ENCODE results near the gene PCSK7.
"Not testable (repeated sequence)": the region's sequence is repeated elsewhere in the genome, so short reads cannot be mapped to it uniquely, and the experiment has no call there.

Gene PCSK7

DNA sequence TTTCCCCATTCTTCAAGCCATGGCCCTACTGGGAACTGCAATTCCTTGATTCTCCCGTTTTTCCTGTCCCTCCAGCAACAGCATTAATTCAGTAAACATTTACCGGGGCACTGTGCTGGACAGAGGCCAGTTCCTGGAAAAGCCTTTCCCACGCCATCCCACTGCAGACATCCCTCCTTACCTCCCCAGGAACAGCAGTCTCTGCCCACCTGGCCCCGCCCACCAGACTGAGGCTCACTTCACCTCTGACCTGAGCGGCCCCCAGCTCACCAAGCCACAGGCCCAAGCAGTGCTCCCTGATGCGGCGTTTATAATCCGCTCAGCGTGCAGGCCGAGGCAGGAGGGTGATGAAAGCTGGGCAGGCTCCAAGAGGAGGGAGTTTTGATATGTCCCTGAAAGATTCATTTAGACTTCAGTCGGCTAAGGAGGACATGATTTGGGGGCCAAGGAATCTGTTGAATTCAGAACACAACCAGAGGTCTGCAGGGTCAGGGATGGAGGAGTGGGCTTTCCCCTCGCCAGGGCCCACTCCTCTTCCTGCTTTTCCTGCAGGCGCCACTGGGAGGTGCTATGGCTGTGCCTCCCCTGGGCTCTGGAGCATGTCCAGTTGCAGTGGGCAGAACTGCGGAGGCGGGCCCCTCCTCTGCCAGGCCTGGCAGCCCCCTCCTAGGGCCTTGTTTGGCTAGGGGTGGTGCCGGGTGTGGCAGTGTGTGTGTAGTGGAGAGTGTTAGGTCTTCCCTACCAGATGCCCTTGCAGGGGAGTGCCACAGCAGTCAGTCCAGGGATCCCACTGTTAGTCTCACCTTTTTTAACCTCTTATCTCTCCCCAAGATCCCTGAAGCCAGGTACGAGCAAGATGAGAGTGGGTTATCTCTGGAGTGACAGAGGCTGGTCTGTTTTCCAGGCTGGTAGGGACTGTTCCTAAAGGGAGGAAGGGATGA, 34.1 kb downstream of the PCSK7 start:
- DNase-seq (ENCODE audit: low spot score) = no peak

DNA sequence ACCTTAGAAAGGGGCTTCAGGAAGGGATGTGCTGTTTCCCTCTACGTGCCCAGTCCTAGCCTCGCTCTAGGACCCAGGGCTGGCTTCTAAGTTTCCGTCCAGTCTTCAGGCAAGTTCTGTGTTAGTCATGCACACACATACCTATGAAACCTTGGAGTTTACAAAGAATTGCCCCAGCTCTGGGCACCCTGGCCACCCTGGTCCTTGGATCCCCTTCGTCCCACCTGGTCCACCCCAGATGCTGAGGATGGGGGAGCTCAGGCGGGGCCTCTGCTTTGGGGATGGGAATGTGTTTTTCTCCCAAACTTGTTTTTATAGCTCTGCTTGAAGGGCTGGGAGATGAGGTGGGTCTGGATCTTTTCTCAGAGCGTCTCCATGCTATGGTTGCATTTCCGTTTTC, 34.9 kb downstream of the PCSK7 start:
- DNase-seq (ENCODE audit: low spot score) = no peak

DNA sequence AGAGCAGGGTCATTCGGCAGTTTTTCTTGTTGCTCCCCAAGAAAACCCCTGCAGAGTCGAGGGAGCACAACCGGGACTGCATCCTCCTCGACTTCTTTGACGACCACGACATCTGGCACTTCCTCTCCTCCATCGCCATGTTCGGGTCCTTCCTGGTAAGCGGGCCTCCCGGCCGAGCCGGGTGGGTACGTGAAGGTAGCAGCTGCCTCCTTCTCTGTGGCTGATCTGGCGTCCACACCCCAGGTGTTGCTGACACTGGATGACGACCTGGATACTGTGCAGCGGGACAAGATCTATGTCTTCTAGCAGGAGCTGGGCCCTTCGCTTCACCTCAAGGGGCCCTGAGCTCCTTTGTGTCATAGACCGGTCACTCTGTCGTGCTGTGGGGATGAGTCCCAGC, 36.1 kb downstream of the PCSK7 start:
- no peak for DNase-seq (ENCODE audit: low spot score)

DNA sequence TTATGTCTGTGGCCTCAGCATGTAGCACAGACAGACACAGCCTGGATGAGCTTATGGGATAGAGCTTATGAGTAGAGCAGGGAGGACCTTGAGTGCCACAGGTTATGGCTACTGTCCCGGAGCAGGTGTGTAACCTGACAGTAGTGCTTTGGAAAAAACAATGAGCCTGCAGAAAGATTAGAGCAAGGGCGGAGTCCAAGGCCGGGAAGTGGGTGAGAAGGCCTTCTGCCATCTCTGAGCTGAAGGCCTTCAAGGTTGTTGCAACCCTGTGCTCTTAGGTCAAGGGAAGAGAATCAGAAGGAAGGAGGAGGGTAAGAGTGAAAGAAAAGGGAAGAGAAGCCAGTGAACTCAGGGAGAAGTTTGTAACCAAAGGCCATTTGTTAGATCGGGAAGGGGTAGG, 36.6 kb downstream of the PCSK7 start:
- DNase-seq (ENCODE audit: low spot score) = no peak

DNA sequence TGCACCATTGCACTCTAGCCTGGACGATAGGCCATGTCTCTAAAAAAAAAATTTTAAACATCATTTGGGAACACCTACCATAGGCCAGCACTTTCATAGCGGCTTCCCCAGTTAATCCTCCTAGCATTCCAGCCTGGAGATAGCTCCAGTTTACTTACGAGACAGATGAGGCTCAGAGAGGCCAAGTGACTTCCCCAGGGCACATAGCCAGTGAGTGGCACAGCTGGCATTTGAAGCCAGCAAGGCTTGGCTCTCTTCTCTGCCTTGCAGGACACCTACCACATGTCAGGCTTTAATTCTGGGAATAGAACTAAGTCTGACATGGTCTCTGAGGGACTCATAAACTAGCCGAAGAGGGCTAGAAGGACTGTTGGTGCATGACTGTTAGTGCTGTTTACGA, 37.6 kb downstream of the PCSK7 start:
- no peak for DNase-seq (ENCODE audit: low spot score)

DNA sequence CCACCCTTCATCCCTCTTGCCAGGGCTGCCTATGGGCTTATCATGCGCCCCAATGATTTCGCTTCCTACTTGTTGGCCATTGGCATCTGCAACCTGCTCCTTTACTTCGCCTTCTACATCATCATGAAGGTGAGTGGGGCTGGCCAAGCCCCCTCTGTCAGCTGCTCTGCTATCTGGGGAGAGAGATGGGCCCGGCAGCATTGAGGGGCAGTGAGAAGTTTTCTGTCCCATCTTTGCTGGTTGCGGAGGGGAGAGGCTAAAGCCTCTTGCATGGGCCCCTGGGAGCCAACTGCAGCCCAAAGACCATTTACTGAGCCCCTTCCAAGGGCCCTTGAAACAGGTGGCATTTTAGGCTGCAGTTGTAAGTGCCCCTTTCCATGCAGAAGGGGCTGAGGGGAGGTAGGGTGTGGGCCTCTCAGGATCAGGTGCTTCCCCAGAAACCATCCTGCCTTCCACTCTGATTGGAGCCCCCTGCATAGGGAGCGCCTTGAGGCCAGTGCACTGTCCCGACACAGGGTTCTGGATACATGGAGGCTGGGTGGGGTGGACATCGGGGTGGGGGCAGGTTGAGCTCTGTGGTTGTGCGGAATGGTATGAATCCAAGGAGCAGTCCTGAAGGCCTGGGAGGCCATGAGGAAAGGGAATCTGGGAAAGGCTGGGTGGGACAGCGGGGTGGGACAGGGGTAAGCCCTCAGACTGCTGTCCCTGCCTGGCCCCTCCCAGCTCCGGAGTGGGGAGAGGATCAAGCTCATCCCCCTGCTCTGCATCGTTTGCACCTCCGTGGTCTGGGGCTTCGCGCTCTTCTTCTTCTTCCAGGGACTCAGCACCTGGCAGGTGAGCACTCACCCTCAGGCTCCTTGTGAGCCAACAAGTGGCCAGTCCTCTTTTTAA, 38.5 kb downstream of the PCSK7 start:
- DNase-seq (ENCODE audit: low spot score) = no peak

GRCh38 chr11:117192401-117192875, 39.4 kb downstream of the PCSK7 start:
- DNase-seq (ENCODE audit: low spot score) = no peak

DNA sequence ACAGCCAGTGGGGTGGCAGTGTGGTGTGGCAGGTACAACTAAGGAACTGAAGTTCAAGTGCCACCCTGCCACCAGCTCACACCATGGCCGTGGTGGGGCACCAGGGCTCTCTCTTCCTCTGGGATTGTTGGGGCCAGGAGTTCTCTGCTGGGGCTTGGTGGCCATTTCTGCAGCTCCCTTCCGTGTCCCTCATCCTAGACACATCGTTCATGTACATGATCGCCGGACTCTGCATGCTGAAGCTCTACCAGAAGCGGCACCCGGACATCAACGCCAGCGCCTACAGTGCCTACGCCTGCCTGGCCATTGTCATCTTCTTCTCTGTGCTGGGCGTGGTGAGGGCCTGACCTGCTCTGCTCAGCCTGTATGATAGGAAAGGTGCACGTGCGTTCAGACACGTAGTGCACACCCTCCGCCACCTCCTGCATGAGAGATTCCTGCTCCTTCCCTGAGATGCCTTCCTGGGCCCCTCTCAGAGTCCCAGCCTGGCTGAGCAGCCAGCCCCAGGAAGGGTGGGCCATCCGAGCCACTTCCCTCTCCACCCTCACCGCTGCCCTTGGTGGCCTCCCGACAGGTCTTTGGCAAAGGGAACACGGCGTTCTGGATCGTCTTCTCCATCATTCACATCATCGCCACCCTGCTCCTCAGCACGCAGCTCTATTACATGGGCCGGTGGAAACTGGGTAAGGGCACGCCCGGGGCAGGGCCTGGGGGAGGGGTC, 40.0 kb downstream of the PCSK7 start:
- no peak for DNase-seq (ENCODE audit: low spot score)

DNA sequence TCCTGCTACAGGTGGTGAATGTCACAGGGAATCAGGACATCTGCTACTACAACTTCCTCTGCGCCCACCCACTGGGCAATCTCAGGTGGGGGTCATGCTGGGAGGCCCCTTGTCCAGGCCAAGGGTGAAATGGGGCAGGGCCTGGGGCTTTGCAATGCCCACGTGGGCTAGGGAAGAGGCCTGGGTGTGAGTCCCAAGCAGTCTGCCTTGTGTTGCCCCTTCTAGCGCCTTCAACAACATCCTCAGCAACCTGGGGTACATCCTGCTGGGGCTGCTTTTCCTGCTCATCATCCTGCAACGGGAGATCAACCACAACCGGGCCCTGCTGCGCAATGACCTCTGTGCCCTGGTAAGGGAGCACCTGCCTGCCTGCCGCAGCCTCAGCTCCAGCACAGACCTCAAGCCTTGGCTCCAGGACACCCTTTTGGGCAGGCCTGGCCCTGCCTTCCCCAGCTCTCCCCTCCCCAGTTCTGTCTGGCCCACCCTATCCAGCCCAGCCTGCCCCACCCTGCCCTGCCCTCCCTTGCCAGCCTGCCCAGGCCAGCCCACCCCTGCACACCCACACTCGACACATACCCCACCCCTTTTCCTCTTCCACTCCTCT, 41.8 kb downstream of the PCSK7 start:
- no peak for DNase-seq (ENCODE audit: low spot score)

DNA sequence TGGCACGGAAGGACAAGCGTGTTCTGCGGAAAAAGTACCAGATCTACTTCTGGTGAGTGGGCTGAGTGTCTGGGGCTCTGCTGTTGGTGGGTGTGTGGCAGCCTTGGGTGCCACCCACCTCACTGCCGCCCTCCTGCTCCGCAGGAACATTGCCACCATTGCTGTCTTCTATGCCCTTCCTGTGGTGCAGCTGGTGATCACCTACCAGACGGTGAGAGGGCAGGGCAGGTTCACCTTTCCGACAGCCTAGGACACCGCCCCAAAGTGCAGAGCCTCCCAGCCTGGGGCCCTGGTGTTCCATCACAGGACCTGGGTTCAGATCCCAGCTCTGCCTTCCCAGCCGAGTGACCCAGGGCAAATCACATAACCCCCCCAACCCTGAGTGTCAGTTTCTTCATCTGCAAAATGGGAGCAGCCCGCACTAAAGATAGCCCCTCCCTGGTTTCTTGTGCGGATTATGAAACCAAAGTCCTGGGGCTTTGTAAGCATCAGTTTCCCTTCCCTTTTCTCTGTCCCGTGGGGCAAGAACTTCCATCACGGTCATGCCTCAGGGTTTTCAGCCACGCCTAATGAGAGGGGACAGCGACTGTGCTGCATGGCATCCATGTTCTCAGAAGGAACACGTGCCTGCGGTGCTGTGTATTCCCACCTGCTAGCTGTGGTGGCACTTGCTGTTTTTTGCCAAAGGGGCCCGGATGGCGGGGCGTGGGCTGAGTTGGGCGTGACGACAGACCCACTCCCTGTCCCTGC, 42.5 kb downstream of the PCSK7 start:
- DNase-seq (ENCODE audit: low spot score) = no peak

DNA sequence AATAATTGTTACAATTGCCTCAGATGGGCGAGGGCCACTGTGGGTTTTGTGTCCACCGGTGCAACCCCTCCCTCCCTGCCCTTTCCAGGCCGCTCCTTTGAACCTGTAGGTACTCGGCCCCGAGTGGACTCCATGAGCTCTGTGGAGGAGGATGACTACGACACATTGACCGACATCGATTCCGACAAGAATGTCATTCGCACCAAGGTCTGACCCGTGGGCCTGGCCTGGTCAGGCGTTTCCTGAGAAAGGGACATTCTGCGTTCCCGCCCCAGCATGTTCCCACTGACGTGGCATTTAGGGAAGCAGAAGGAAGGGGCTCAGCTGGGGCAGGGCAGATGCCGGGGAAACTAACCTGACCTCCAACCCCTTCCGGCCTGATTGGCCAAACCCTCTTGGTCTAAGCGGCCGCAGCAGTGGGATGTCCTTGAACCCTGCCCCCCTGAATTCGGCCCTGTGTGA, 43.2 kb downstream of the PCSK7 start:
- DNase-seq (ENCODE audit: low spot score) = no peak

DNA sequence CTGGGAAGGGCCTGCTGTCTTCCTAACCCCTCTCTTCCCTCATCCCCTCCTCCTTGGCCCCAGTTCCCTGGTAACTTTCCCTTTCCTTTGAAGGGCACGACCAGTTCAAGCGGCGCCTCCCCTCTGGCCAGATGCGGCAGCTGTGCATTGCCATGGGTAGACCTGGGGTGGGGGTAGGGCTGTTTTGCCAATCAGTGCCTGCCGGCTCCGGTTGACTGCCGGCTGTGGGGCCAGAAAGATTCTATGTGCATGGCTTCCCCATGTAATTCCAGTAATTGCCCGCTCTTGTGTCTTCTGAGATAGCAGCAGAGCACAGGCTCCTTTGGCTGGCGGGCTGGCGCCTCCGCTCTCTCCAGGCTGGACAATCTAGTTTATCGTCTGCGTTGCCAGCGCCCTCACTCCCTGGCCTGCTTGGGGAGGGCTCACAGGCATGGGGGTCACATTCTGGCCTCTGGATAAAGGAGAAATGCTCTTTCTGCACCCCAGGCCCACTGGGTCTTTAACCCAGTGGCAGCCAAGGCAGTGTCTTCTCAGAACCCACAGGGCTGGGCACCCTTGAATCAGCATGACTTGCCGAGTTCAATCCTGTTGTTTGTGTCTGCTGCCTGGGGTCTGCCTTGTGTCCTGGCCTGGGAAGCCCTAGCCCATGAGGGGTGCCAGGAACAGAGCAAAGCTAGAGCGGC, 43.9 kb downstream of the PCSK7 start:
- DNase-seq (ENCODE audit: low spot score) = no peak

DNA sequence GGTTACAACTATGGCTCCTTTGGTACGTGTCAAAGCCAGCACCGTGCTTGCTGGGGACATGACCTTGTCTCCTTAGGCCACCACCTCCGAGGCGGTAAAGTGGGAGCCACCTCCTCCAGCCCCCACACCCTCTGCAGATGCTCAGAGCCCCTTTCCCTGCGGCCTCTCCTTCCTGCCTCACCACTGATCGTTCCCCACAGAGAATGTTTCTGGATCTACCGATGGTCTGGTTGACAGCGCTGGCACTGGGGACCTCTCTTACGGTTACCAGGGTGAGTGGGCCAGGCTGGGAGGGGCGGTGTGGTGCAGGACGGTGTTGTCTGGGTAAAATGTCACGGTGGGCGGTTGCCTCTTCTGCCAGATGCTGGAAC, 44.5 kb downstream of the PCSK7 start:
- DNase-seq (ENCODE audit: low spot score) = no peak

- DNase-seq (ENCODE audit: low spot score) = no peak
Observed at GRCh38 chr11:117187007-117187406, 44.9 kb downstream of the PCSK7 start.

DNA sequence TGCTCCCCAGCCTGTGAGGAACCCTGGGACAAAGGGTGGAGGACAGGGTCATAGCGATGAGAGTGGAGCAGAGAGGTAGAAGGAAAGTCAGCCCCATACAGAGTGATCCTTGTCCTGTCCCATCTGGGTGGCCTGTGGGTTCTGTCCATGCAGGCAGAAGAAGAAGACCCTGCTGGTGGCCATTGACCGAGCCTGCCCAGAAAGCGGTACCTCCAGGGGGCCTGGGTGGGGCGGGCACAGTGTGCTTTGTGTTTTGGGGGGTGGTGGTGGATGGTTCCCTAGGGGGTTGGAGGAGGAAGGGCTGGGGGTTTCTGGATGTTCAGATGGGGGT, 45.5 kb downstream of the PCSK7 start:
- no peak for DNase-seq (ENCODE audit: low spot score)

DNA sequence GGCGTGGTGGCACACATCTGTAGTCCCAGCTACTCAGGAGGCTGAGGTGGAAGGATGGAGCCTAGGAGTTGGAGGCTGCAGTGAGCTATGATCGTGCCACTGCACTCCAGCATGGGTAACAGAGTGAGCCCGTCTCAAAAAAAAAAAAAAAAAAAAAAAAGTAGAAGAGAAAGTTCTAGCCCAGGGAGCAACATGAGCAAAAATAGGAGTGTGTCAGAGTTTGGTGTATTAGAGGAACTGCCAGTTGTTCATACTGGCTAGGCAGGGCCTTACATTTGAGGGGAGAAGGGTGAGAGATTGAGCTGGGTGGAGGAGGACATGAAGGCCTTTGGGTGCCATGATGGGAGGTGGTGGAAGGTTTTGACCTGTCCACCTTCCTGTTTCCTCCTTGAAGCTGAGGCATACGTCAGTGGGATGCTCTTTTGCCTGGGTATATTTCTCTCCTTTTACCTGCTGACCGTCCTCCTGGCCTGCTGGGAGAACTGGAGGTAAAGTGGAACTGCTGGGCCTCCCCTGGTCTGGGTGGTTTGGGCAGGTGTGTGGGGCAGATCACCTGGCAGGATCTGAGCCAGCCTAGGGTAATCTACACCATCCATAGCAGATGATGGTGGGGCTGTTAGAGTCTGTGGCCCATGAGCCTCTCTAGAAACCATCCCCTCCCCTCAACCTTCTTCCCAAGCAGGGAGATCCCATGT, 46.0 kb downstream of the PCSK7 start:
- no peak for DNase-seq (ENCODE audit: low spot score)

DNA sequence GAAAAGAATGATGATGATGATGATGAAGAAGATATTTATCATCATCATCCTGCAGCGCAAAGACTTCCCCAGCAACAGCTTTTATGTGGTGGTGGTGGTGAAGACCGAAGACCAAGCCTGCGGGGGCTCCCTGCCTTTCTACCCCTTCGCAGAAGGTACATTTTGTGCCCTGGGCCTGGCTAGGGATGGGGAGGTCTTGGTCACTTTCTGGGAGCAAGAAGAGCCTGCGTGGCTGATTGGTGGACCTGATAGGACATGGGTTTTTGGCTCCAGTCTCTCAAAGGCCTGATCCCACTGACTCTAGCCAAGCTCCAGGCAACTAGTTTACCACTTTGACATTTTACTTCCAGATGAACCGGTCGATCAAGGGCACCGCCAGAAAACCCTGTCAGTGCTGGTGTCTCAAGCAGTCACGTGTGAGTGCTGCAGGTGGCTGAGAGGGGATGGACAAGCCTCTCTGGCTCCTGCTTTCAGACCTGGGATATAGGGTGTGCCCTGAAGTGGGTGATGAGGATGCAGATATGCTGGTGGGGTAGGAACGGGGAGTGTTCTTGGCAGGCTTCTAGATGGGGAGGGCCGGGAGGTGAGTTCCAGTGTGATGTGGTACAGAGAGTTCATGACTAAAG, 48.0 kb downstream of the PCSK7 start:
- DNase-seq (ENCODE audit: low spot score) = no peak

- DNase-seq (ENCODE audit: low spot score) = not testable (repeated sequence)
Observed at GRCh38 chr11:117183178-117183577, 48.7 kb downstream of the PCSK7 start.

- no peak for DNase-seq (ENCODE audit: low spot score)
Observed at GRCh38 chr11:117182551-117182935, 49.3 kb downstream of the PCSK7 start.
